ENCODE measurements around the gene NRAP.

NRAP gene

DNA sequence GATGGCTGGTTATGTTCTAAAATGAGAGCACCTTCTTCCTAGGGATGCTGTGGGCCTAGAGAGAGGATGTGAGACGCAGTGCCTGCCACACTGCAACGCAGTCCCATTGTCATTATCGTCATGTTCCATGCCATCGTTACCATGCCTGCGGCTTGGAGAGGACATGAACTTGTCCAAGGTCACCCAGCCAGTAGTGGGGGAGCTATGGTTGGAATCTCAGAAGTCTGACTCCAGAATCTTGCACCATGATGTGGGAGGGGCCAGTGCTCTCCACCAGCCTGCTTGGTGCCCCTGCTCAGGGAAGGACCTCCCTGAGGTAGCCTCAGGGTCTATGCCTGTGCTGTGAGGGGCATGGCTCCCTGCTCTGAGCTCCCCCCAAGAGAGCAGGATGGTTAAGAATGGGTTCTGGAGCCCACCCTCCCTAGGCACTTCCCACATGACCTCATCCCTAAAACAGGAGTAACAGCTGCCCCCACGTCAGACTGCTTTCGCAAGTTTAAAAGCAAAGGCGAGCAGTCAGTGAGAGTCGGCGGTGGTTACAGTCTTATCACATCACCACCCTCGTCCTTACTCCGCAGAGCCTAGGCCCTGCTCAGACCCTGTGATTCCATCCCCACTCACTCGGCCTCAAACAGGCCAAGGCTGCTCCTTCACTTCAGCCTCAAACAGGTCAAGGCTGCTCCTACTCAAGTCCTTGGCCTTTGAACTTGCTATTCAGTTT is 60.6 kb downstream of the NRAP start:
- no peak for DNase-seq

- DNase-seq: no peak
Measured at GRCh38 chr10:113600569-113600968, 63.3 kb downstream of the NRAP start.

- no peak for DNase-seq
Measured at GRCh38 chr10:113594652-113595051, 69.2 kb downstream of the NRAP start.

DNA sequence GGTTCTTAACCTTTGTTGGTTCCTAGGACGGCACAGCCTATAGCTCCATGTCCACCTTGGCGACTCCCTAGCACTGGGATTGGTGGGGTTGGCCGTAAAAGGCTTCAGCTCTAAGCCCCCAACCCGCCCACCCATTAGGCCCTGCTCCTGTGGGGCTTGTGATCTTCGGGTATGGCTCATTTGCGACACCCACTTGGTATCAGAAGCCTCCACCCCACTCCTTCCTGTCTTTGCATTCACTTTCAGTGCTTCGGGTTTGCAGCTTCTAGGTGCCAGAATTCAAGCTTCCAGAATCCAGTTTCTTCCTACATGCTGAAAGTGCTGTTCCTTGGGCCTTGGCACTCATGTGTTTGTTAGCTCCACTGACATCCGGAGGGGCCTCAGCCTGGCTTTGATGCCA is 71.5 kb downstream of the NRAP start:
- no peak for DNase-seq

DNA sequence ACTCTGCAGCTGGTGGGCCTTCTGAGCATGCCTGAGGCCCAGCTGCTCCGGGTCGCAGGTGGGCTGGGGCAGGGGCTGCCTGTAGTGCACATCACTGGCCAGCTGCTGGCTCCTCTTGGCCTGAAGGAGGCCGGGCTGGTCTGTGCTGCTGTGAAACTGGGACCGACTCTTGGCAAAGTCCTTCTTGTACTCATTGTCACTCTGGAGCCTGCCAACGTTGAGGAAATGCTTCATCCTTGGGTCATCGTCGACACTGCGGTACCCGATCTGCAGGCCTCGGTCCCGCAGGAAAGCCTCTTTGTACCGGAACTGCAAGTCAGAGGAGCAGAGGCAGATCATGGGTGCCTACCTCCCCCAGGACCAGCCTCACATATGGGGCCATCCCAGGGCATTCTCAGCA is 73.3 kb downstream of the NRAP start:
- DNase-seq: no peak

DNA sequence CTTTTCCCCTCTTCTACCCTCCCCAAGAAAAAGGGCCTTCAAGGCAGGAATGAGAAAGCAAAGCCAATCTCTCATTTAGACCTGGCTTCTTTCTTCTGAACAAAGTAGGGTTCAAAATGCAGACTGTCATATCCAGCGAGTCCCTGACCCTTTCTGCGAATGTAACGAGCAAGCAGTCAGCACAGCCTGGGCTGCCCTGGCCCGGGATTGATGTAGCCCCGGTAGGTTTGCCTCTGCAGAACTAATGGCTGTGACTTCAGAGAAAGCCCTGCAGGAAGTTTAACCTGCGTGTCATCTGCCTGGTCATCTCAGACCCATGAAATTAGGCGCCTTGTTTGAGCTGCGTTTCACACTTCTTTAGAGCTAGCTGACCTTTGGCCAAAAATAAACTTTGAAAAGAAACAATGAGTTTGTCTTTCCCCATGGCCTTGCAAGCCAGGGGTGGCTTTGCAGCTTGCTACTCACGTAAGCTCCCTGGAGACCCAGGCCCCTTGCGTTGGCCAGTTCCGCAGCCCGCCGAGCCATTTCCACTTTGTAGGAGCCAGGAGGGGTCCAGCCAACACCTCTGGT is 74.6 kb downstream of the NRAP start:
- DNase-seq: no peak

DNA sequence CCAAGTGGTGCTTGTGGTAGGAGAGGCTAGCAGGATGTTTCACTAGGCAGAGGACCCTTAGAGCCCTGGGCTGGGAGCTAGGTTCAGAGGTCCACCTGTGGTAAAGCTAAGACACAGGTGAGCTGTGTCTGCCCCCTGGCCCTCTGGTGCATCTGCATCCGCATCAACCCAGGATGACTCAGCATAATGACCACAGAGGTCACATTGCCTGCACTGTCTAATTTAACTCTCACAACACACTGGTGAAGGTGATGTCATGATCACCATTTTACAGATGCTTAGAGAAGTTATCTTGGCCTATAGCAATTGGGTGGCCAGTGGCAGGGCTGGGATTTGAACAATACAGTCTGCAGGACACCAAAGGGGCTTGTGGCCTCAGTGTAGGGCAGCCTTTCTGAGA is 77.9 kb downstream of the NRAP start:
- DNase-seq: no peak

GRCh38 chr10:113583571-113583970 is 80.3 kb downstream of the NRAP start:
- no peak for DNase-seq

DNA sequence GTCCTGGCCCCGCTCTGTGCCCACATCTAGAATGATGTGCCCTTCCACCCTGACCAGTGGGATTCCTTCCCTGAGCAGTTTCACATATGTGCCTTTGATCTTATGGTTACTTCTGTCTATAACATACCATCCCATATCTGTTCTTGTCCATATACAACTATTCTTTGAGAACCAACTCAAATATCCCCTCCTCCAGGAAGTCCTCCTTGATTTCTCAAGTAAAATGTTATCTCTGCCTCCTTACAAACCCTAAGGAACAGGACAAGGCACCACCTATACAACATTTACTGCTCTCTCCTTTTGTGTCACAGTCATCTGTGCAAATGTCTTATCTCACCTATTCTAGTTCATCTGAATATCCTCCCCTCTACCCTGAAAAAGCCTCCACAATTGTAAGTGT is 82.7 kb downstream of the NRAP start:
- DNase-seq: no peak

DNA sequence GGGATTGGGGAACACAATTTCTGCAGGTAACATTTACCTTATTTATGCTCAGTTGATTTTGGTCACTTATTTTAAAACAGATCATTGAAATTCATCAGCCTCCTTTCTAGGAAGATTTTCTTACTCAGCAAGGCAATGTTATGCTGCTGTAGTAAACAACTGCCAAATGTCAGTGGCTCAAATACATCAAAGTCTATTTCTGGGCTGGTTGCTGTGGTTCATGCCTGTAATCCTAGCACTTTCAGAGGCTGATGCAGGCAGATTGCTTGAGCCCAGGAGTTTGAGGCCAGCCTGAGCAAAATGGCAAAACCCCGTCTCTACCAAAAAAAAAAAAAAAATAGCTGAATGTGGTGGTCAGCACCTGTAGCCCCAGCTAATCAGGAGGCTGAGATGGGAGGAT is 85.1 kb downstream of the NRAP start:
- DNase-seq: no peak

- DNase-seq: no peak
Measured at GRCh38 chr10:113576852-113577251, 87.0 kb downstream of the NRAP start.

- DNase-seq: no peak
Measured at GRCh38 chr10:113573368-113573767, 90.5 kb downstream of the NRAP start.

- DNase-seq: no peak
Measured at GRCh38 chr10:113572520-113573290, 91.1 kb downstream of the NRAP start.

DNA sequence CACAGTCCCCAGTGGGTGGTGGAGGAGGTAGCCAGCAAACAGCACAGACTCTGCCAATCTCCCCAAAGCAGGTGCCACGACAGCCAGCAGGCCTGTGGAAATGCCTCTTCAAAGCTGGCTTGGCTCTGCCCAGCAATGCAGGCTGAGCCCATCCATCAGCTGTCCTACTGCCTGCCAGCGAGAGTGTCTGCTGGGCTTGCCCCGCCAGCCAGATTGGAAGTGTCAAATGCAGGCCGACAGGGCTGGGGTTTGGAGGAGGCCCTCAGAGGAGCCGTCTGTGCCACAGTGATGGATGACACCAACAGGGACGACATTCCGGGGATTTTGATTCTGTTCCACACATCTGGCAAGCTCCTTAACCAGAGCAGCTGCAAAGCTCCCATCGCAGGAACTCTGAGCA is 94.3 kb downstream of the NRAP start:
- no peak for DNase-seq

DNA sequence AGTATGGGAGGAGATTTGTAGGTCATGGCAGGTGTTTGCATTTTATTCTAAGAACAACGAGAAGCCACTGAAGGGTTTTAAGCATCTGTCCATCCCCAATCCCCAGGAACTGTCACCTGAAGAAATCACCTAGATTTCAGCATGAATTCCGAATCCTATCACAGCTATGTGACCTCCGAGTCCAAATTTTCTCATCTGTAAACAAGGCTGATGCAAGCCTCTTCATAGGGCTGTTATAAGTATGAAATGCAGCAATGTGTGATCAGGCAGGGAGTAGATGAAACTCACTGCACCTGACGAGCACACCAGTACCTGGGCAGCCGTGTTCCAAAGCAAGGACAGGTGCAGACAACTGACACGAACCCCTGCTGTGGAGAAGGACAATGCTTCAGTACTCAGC is 97.0 kb downstream of the NRAP start:
- DNase-seq: no peak

DNA sequence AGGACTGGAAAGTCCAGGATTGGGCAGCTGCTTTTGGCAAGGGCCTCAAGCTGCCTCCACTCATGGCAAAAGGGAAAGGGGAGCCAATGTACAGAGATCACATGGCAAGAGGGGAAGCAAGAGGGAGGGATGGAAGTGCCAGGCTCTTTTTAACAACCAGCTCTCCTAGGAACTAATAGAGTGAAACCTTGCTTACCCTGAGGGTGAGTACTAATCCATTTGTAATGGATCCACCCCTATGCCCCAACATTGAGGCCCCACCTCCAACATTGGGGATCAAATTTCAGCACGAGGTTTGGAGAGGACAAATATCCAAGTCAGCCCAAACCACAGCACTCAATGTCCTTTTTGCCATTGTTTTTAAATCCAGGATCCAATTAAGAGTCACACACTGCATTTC is 98.5 kb downstream of the NRAP start:
- no peak for DNase-seq

DNA sequence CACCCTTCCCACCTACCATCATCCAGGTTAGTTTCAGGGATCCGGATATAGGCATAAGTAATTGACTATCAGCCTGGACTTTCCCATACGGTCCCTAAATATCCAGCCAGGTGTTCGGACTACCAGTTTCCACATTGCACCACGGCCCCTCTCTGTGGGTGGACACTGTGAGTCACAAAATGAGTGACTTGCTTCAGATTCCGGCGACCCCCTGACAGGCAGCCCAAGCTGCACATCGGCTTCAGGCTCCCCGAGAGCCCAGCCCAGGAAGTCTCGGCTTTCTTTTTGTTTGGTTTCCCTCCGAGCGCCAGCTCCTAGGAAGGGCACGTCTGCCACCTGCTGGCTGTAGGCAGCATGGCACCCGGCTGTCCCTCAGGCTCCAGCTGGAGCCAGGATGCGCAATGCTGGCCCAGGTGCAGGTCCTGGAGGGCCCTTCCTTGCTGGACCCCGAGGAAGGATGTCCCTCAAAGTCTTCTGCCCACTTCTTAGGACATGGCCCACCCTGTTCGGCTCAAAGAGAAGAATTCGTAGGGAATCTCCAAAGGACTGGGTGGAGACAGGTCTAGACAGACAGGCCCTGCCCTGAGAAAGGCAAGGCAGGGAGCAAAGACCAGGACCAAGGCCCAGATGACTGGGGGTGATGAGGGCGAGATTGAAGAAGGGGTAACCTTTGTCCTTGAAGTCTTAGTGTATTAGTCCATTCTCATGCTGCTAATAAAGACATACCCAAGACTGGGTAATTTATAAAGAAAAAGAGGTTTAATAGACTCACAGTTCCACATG is 100.3 kb downstream of the NRAP start:
- DNase-seq: no peak

GRCh38 chr10:113562704-113563103 is 101.1 kb downstream of the NRAP start:
- no peak for DNase-seq

- no peak for DNase-seq
Measured at GRCh38 chr10:113562069-113562468, 101.8 kb downstream of the NRAP start.

DNA sequence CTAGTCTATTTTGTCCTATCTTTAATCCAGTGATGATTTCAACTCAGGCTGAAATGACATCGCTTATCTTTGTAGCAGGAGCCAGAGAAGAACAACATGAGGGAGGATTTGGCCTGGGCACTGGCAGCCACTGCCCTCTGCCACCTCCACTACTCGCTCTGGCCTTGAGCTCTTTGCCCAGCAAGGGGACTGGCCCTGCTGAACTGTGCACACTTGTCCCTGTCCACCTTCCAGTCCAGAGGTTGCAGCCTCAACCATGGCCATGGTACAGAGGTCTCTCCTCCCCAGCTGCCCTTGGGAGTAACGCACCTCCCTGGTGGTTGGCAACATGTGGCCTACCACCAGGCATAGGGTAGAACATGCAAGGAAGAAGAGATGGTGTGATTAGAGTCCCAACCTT is 102.6 kb downstream of the NRAP start:
- no peak for DNase-seq

GRCh38 chr10:113560071-113560470 is 103.8 kb downstream of the NRAP start:
- no peak for DNase-seq

GRCh38 chr10:113557903-113558321 is 105.9 kb downstream of the NRAP start:
- no peak for DNase-seq

GRCh38 chr10:113557424-113557862 is 106.4 kb downstream of the NRAP start:
- DNase-seq: no peak
